ENCODE data around the gene LAMA5. TPM values are rescaled to one million over a fixed set of nuclear protein-coding genes. Genes with fewer than 3 reads are reported as not detected.

The LAMA5 gene
- total RNA-seq, 4 donors from 2014 or later, result 93.9 to 179 (median 117) TPM

DNA sequence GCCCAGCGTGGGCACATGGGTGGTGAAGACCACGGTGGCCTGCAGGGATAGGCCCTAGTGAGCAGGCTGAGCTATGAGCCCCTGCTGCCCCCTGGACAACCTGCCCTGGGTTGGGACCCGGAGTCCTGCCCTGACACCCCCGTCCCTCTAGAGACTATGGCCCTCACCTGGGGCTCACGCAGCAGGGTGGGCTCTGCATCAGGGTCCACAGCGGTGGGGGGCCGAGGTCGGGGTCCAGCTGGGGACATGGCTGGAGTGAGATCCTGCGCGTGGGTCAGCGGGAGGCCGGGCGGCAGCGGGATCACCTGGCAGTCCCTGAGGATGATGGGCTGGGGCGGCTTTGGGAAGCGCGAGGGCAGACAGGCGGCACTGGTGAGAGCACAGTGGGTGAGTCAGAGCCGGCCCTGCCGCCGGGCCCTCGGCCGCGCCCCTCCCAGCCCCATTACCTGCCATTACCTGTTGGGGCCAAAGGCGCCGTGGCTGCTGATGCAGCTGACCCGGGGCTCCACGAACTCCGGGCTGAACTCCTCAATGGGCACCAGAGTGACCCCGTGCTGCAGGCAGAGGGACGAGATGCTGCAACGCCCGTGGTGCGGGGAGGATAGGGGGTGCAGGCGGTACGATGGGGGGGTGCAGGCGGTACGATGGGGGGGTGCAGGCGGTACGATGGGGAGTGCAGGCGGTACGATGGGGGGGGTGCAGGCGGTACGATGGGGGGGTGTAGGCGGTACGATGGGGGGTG, 36.4 kb downstream of the LAMA5 start:
- WGBS, 2 donors, result 92 to 95% methylated on average over 19 to 20 of the region's 46 CpGs
- TF ChIP-seq POLR2A (IDR thresholded peaks at IDR 0.05), result no peak
- TF ChIP-seq, protein P1, sequence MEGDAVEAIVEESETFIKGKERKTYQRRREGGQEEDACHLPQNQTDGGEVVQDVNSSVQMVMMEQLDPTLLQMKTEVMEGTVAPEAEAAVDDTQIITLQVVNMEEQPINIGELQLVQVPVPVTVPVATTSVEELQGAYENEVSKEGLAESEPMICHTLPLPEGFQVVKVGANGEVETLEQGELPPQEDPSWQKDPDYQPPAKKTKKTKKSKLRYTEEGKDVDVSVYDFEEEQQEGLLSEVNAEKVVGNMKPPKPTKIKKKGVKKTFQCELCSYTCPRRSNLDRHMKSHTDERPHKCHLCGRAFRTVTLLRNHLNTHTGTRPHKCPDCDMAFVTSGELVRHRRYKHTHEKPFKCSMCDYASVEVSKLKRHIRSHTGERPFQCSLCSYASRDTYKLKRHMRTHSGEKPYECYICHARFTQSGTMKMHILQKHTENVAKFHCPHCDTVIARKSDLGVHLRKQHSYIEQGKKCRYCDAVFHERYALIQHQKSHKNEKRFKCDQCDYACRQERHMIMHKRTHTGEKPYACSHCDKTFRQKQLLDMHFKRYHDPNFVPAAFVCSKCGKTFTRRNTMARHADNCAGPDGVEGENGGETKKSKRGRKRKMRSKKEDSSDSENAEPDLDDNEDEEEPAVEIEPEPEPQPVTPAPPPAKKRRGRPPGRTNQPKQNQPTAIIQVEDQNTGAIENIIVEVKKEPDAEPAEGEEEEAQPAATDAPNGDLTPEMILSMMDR (IDR thresholded peaks at IDR 0.05), result no peak
- intact Hi-C loops (cut with DNase I), result no loop called here
- Histone ChIP-seq H3K4me1 (no peaks in the 10 kb centered on the region), H3K9me3 (no peaks in the 10 kb centered on the region), H3K36me3 (peaks cover 77 to 84% of the 10 kb centered on the region in 2 donors), H3K27me3 (no peaks in the 10 kb centered on the region), H3K27ac (no peak overlapping the region), H3K4me3 (replicated peaks in 1 of 3) (no peak overlapping the region)
- DNase-seq, result no peak

DNA sequence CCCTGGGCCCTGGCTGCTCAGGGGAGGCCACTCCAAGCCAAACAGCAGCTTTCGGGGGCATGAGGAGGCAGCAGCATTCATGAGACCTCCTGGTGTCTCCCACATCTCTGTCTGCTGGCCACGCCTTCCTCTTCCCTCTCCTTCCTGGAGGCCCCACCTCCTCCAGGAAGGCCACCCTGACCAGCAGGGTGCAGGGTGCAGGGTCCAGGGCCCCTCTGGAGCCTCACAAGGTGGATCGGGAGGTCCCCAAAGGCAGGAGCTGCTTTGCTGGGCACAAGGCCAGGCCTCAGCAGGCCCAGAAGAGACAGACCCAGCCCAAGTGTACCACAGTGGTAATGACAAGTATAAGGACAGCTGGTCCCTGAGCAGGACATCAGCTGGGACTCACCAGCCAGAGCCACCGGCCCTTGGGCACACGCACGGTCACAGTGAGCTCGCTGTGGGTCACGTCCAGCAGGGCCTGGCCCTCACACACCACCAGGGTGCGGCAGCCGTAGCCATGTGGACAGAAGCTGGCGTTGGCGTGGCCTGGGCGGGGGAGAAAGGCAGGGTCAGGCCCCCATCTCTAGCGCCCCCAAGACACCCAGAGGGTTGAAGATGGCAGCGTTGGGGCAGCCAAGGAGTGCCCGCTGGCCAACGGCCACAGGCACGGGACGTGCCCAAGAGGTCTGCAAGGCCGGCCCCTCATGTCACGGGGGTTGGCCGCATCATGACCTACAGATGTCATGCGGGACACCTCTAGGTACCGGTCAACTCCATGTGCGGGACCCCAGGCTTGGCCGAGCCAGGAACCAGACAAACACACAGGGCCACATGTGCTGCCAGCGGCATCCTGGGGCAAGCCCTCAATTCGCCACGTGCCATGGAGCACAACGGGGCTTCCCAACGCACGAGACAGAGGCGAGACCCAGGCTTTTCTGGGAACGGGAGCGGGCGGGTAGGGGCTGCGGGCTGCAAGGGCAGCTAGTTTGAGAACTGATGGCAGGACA, 37.4 kb downstream of the LAMA5 start:
- peaks cover 86 to 89% of the 10 kb centered on the region in 2 donors for H3K36me3 ChIP-seq
- no peaks in the 10 kb centered on the region for H3K27me3 ChIP-seq
- WGBS, 2 donors, result 90 to 96% methylated on average over 12 to 28 of the region's 37 CpGs
- no peak for DNase-seq
- no peak overlapping the region for H3K27ac ChIP-seq
- H3K9me3 ChIP-seq, result no peaks in the 10 kb centered on the region
- no peak overlapping the region for H3K4me3 ChIP-seq (replicated peaks in 1 of 3)
- no peaks in the 10 kb centered on the region for H3K4me1 ChIP-seq
- no peak for TF ChIP-seq POLR2A (IDR thresholded peaks at IDR 0.05)
- TF ChIP-seq, protein P1 (IDR thresholded peaks at IDR 0.05), result no peak
- intact Hi-C loops (cut with DNase I), result no loop called here

DNA sequence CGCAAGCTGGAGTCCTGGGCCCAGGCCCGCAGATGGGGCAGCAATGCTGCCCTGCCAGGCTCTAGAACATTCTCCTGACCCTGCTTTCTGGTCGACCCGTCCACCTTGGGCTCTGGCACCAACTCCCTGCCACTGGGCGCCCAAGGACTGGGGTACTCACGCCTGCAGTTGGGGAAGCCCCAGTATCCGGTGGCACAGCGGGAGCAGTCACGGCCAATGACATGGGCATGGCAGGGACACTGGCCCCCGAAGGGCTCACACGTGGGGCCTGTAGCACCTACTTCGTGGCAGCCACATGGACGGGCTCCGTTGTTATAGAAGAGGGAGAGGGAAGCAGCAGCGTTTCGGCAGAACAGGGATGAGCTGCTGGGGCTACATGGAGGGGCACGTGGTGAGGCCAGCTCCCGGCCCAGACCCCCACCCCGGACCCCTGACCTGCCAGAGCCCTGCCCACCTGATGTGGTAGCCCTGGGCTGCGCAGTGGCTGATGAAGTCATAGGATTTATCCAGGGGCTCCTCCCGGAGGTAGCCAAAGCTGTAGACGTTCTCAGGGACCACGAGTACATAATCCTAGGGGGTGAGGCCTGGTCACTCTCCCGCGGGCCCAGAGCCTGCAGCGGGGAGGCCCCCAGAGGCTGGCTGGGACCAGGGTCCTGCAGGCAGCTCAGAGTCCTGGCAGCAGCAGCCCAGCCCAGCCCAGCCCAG, 38.3 kb downstream of the LAMA5 start:
- DNase-seq, result no peak
- Histone ChIP-seq H3K27ac (no peak overlapping the region), H3K9me3 (no peaks in the 10 kb centered on the region), H3K4me1 (no peaks in the 10 kb centered on the region), H3K27me3 (no peaks in the 10 kb centered on the region), H3K36me3 (peaks cover 88 to 90% of the 10 kb centered on the region in 2 donors), H3K4me3 (replicated peaks in 1 of 3) (no peak overlapping the region)
- intact Hi-C loops (cut with DNase I), result no loop called here
- no peak for TF ChIP-seq POLR2A (IDR thresholded peaks at IDR 0.05)
- TF ChIP-seq, protein P1 (IDR thresholded peaks at IDR 0.05), result no peak
- WGBS, 2 donors, result 94 to 95% methylated on average over 18 to 25 of the region's 26 CpGs

DNA sequence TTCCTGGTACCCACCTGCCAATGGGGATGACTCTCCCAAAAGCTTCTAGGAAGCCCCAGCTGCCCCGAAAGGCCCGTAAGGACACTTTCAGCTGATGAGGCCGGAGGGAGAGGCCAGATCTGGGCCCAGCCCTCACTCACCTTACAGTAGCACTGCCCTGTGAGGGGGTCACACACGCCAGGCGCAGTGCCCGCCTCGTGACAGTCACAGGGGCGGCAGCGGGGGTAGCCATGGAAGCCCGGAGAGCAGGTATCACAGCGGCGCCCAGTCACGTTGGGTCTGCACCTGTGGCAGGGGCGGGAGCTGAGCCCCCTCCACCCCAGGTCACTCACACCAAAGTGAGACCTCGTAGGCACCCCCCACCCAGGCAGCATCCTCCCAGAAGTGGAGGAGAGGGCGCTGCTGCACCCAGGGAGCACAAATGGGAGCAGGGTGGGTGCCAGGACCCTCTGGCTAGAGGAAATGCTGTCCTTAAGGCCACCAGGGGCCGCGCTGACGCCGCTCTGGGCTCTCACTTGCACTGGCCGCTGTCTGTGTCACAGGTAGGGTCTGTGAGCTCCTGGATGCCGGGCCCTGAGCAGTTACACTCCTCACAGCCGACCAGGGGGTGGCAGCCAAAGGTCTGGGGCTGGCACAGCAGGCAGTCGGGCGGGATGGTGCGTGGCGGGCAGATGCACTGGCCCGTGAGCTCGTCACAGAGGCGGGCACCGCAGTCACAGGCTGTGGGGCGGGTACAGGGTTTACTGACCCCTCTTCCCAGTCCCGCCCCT, 39.2 kb downstream of the LAMA5 start:
- WGBS, 2 donors, result 88 to 95% methylated on average over 12 to 13 of the region's 33 CpGs
- peaks cover 88% of the 10 kb centered on the region in 2 donors for H3K36me3 ChIP-seq
- H3K4me3 ChIP-seq (replicated peaks in 1 of 3), result no peak overlapping the region
- no peaks in the 10 kb centered on the region for H3K27me3 ChIP-seq
- DNase-seq, result no peak
- H3K9me3 ChIP-seq, result no peaks in the 10 kb centered on the region
- H3K27ac ChIP-seq, result no peak overlapping the region
- intact Hi-C loops (cut with DNase I), result no loop called here
- no peaks in the 10 kb centered on the region for H3K4me1 ChIP-seq
- TF ChIP-seq, protein P1 (IDR thresholded peaks at IDR 0.05), result no peak
- no peak for TF ChIP-seq POLR2A (IDR thresholded peaks at IDR 0.05)

All from thyroid gland (tissue), 4 donors.